ENCODE measurements around the gene SIVA1.

SIVA1 gene

DNA sequence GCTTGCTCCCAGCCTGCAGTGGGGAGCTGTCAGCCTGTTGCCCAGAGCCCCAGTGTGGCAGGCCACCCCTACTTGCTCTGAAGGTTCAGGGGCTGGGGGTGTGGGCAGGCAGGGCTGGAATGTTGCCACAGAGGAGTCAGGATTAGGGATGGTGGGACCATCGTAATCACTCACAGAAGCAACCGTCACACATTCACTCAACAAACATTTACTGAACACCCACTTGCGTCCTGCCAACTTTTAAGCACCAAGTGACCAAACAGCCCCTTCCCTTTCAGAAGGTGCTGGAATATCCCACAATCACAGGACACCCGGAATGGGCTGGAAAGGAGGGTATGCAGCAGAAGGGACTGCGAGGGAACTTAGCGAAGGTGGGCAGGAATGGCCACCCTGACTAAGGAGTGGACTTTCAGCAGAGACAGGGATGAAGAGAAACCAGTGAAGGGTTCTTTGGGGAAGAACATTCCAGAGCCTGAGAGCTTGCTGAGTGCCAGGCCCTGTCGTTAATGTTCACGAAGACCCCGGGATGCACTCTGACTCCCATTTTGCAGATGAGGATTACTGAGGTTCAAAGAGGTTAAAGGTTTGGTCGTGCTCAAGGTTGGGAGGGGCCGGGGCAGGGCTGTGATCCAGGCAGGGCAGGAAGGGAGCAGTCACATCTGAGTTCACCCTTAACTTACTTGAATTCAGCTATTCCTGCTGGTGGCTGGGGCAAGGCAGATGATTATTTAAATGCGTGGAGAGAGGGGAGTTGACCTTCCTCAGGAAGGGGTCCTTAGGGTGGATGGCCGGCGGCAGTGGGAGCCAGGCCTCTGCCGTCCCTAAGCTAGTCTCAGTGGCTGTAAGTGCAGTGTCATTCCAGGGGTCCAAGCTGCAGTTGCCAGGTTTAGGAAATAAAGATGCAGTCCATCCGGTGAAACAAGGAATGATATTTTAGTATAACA, 45.6 kb downstream of the SIVA1 start:
- no peak for DNase-seq

DNA sequence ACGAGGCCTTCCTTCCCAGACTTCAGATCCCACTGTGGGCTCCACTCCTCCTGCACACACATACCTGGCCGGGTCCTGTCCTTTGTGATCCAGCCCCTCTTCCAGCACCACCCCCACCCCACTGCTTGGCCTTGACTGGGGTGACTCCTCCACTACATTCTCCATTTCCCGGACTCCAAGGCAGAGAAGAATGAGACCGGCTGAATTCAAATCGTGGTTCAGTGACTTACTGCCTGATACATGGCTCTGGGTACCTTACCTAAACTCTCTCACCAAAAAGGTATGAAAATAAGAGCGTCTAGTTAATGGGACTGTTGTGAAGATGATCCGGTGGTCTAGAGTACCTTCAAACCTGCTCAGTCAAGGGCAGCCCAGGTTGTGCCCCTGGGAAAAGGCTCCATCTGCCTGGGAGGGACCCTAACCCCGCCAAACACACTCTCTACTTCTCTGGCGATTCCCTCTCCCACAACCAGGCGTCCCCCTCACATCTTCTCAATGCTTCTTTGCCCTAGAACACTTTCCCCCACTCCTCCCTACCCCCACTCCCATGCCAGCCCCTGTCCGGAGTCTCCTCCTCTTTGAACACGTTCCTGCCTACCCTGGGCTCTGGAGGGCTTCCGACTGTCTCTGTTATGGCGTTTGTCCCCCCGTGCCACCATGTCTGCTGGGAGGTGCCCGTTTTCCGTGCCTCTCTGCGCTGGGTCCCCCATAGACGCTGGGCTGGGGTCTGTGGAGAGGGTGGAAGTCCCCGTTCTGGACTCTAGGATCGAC, 46.5 kb downstream of the SIVA1 start:
- DNase-seq, result no peak

DNA sequence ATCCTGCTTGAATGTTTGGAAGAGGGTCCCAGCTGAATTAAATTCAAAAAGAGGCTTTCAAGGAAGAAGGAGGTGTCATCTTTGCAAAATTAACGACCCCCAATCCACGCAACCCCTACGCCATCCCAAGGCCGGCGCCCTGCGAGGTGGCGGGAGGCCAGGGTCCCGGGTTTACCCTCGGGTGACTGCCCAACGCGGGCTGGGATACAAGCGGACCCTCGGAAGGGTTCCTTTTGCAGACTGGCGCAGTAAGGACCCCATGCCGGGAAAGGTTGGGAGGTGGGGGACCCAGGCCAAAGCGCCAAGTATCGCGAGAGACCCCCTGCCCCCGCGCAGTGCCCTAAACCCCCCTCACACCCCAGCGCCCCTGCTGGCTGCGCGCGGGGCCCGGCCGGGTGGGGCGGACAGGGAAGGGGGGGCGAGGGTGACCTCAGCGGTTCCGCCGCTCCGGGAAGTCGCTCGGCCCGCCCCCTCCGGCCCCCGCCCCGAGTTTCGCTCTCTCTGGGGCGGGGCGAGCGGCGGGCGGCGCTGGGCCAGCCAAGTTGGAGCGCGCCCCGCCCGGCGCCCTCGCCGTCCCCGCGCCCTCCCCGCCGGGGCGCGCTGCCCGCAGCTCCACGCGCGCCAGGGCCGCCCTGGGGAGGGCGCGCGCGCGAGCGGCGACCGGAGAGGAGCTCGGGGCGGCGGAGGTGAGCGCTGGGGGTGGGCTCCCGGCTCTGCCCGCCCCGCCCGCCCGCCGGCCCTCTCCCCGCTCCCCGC, 47.2 kb downstream of the SIVA1 start:
- peak; percentile 85 to 87 for DNase-seq

DNA sequence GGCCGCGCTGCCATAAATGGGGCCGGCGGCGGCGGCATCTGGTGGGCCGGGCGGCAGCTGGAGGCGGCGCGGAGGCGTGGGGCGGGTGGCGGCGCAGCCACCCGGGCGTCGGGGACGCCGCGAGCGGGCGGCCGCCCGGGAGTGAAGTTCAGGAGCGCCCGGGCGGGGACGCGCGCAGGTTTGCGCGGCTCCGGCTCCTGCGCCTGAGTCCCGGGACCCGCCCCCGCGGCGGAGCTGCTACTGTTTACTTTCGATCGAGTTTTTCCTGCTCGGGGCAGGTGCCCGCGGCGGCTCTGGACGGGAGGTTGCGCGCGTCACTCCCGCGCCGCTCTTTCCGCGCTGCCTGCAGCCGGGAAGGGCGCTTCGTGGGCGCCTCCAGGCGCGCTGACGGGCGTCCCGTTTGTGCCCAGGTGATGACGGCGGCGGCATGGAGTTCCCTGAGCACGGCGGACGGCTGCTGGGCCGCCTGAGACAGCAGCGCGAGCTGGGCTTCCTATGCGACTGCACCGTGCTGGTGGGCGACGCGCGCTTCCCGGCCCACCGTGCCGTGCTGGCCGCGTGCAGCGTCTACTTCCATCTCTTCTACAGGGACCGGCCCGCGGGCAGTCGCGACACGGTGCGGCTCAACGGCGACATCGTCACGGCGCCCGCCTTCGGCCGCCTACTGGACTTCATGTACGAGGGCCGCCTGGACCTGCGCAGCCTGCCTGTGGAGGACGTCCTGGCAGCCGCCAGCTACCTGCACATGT, 48.0 kb downstream of the SIVA1 start, which contains the start of gene ZBTB42:
ZBTB42 (plus strand) TSS at position 331 of the 749 bp plus-strand sequence; CDS start at position 428, 97 bp downstream.
- peak; percentile 68 to 72 for DNase-seq

DNA sequence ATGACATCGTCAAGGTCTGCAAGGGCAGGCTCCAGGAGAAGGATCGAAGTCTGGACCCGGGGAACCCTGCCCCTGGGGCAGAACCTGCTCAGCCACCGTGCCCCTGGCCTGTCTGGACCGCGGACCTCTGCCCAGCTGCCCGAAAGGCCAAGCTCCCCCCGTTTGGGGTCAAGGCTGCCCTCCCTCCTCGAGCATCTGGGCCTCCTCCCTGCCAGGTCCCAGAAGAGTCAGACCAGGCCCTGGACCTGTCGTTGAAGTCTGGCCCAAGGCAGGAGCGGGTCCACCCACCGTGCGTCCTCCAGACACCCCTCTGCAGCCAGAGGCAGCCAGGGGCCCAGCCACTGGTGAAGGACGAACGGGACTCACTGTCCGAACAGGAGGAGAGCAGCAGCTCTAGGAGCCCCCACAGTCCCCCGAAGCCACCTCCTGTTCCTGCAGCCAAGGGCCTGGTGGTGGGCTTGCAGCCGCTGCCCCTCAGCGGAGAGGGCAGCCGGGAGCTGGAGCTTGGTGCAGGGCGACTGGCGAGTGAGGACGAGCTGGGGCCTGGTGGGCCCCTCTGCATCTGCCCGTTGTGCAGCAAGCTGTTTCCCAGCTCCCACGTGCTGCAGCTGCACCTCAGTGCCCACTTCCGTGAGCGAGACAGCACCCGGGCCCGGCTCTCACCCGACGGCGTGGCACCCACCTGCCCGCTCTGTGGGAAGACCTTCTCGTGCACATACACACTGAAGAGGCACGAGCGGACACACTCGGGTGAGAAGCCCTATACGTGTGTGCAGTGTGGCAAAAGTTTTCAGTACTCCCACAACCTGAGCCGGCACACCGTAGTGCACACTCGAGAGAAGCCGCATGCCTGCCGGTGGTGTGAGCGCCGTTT, 48.8 kb downstream of the SIVA1 start:
- DNase-seq, result no peak

DNA sequence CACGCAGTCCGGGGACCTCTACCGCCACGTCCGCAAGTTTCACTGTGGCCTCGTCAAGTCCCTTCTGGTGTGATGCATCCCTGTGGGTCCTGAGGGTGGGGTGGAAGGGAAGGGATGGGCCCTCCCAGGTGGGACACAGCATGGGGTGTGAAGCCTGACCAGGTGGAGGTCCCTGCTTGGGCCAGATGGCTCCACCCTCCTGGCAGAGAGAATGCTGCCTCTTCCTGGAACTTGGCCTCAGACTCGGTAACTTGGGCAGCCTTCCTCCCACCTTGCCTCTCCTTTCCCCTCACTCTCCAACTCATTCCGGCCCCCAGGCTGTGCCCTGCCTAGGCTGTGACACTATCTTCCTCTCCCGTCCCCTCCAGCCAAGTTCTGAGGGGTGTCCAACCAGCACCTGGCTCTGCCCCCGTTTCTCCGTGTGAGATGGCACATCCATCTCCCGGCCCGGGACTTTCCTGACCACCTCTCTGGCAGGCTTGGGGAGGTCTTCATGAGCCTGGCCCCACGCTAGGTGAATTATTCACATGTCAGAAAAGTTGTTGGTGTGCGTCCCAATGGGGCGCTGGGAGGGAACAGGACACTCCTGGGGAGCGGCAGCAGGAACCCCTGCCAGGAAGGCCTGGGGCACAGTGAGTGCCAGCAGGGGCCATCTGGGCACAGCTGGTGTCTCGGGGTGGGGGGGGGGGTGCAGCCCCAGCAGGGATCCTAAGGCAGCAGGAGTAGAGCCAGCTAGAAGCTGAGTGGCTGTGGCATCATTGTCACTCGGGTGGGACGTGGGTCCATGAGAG, 49.6 kb downstream of the SIVA1 start:
- DNase-seq, result no peak

DNA sequence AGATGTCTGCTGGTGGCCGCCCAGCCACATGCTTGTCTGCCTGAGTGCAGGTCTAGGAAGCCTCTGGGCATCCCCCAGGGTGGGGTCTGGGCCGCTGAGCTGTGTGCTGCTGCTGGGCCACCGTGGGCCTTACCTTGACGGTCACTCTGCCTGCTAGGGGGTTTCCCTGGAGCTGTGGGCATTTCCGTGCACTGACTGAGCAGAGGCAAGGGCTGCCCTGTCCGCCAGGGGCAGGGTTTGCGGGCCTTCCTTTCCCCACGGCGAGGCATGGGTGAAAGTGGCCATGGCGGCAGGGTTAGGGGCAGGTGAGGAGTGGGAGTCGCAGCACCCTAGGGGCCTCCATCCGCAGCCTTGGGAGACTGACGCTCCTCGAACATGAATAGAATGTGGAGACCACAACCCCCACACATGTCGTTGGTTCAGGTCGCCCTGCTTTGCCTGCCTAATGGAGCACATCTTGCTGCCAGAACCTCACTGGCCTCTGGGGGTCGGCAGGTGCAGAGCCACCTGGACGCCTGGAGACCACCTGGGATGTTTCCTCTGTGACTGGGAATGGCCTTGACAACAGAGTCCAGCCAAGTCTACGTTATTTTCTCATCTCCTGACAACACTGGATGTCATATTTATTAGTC, 50.4 kb downstream of the SIVA1 start:
- DNase-seq, result no peak

DNA sequence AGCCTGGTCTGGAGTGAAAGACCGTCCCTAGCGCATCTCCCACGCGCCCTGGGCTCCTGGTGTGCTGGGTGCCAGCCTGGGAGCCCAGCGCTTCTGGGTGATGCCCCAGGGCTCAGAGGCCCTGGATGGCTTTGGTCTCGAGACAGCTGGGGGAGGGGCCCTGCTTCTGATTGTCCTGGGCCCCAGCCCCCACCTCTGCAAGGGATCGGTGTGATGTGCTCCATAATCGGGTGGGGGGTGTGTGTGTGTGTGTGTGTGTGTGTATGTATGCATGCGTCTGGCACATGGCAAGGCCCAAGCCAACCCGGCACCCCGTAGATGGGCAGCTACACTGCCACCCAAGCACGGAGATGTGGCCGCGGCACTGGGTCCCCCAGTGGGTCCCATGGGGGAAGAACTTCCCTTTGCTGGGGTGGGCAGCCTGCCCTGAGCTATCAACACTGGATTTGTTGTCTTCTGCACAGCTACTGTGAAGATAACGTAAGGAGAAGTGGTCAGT, 51.0 kb downstream of the SIVA1 start:
- no peak for DNase-seq

DNA sequence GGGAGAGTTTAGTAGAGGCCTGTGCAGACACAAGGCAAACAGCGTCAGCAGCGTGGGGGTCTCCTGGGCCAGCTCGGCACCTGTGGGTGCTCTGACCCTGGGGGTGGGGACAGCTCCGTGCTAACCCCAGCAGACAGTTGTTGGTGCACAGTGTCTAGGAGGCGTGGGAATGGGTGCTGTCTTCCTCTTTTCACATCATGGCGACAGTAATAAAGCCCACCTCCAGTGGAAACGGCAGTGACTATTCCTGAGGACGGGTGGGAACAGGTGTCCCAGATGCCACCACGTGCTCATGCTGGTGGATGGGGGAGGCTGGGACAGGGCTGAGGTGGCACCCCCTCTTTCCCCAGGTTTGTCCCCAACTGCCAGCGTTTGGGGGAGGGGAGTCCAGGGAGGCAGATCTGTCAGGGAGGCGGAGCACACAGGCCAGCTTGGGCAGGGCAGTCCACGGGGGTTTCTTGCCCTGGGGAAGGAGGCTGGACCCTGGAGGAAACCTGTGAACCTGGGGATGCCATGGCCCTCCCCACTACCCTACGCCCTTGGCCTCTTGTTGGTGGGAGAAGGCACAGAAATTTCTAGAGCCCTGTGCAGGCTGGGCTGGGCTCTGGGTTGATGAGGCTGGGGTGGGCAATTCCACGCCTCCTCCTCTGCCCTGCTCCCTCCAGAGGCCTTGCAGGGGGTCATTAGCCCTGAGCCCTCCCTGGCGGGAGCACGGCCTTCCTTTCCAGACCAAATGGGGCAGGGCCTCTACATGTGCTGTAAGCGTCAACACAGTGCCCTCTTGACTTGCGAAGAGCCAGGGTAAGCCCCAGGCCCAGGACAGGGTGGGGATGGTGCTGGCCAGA, 51.8 kb downstream of the SIVA1 start:
- no peak for DNase-seq

DNA sequence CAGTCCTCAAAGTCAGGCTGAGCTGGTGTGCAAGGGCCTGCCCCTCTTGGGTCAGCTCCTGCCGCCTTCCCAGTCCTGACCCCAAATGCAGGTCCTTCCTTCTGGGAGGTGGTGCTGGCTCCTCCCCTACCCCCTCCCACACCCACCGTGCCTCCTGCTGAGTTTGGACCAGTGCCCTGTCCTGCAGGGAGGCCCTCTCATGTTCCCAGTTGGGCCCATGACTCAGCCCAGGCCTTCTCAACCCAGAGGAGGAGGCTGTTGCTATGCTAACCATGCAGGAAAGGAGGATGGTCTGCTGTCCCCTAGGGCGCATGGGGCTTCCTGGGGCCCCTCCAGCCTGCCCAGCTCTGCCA, 52.4 kb downstream of the SIVA1 start:
- no peak for DNase-seq

DNA sequence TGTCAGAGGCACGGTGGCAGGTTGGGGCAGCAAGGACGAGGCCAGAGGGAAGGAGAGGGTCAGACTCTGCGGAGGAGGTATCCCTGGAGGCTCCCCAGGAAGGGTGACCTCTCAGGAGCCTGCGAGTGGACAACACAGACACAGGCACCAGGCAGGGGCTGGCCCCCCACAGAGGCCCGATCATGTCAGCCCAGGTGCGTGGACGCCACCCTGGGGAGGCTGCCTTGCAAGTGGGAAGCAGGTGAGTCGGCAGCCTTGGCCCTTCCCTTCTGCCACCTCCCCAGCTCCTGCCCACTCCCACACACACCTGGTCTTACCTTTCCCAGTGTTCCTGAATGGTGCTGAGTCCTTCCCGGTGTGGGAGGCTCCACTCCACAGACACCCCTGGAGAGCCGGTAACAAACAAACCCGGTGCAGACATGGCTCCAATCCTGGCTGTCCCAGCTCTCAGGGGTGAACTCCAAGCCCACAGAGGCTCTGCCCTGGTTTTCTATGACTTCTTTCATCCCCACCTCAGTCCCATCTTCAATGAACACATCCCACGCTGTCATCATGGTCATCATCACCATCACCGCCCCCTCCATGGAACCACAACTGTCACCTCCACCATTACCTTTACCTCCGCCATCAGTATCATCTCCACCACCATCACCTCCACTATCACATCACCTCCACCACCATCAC, 53.1 kb downstream of the SIVA1 start:
- no peak for DNase-seq

DNA sequence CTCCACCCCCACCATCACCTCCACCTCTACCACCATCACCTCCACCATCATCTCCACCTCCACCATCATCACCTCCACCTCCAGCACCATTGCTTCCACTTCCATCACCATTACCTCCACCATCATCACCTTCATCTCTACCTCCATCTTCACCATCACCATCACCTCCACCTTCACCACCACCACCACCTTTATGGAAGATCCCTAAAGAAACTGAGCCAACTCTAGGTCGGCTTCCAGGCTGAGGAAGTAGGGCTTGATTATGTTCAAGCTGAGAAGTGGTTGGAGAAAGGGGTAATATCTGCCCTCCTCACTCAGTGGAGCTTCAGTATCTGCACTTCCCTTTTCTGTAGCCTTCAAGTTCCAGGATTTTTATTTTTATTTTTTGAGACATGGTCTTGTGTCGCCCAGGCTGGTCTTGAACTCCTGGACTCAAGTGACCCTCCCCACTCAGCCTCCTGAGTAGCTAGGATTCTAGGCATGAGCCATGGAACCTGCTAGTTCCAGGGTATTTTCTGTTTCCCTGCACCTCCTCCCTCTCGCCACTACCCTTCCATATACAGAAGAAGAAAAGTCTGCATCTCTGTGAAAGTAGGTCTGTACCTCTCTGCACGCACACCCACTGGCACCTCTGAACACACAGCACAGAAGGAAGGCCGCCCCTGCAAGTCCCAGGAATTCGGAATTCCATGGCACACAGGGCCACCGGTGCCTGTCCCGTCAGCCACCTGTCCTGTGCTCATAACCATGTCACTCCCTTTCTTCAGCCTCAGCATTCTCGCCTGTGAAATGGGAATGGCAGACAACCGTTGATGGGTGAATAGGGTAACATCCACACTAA, 53.9 kb downstream of the SIVA1 start:
- no peak for DNase-seq

DNA sequence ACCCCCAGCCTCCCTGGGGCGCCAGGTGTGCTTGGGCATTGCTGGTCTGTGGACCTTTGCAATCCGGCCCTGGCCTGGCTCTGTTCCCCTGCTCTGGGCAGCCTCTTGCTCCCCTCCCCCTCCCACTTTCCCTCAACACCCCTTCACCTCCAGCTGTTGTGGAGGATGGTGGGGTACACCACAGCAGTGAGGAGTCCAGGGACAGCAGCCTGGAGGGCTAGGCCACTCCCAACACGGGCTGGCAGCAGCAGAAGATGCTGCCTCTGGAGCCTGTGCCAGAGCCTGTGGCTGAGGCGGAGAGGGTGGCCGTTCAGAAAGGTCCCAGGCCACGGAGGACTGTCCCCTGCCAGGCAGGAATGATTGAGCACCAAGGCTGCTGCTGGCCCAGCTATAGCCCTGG, 55.5 kb downstream of the SIVA1 start:
- DNase-seq, result no peak

Measured in activated CD4-positive, alpha-beta T cell treated with anti-CD3 and anti-CD28 coated beads for 4 hours (primary cell).